22Rv1 (cell line): ENCODE data around the gene RPL27.

Experiments used
- ZFX ChIP-seq: fragments of 450-650 bp; IDR thresholded peaks from 2 replicates; pipeline ENCODE4 v1.6.1; 2017; ENCODE audit warnings: antibody characterized with exemption, borderline replicate concordance
- TF ChIP-seq, protein P1 (sequence below): fragments of 450-650 bp; IDR thresholded peaks from 2 replicates; pipeline ENCODE4 v1.5.1; 2017; ENCODE audit warnings: mild to moderate bottlenecking

- TF ChIP-seq, protein P1, sequence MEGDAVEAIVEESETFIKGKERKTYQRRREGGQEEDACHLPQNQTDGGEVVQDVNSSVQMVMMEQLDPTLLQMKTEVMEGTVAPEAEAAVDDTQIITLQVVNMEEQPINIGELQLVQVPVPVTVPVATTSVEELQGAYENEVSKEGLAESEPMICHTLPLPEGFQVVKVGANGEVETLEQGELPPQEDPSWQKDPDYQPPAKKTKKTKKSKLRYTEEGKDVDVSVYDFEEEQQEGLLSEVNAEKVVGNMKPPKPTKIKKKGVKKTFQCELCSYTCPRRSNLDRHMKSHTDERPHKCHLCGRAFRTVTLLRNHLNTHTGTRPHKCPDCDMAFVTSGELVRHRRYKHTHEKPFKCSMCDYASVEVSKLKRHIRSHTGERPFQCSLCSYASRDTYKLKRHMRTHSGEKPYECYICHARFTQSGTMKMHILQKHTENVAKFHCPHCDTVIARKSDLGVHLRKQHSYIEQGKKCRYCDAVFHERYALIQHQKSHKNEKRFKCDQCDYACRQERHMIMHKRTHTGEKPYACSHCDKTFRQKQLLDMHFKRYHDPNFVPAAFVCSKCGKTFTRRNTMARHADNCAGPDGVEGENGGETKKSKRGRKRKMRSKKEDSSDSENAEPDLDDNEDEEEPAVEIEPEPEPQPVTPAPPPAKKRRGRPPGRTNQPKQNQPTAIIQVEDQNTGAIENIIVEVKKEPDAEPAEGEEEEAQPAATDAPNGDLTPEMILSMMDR: no peak
- no peak for TF ChIP-seq ZFX
Measured at GRCh38 chr17:43014649-43015542, 16.7 kb downstream of the RPL27 start.
